ENCODE results near the gene HSD11B2.

DNA sequence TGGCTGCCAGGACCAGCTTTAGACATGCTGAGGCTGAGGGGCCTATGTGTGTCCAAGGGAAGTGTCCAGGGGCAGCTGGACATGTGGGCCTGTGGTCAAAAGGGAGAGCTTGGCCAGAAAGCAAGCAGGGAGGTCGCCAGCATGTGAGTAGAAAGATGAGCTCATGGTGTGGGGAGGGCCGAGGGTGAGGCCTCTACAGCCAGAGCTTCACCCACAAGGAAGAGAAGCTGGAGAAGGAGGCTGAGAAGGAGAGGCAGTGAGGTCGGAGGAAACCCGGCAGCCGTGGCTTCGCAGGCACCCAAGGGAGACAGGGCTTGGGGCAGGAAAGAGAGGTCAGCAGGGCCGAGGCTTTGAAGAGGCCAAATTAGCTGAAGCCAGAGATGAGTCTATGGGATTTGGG, 4.0 kb upstream of the HSD11B2 start:
- TF ChIP-seq, protein P1, sequence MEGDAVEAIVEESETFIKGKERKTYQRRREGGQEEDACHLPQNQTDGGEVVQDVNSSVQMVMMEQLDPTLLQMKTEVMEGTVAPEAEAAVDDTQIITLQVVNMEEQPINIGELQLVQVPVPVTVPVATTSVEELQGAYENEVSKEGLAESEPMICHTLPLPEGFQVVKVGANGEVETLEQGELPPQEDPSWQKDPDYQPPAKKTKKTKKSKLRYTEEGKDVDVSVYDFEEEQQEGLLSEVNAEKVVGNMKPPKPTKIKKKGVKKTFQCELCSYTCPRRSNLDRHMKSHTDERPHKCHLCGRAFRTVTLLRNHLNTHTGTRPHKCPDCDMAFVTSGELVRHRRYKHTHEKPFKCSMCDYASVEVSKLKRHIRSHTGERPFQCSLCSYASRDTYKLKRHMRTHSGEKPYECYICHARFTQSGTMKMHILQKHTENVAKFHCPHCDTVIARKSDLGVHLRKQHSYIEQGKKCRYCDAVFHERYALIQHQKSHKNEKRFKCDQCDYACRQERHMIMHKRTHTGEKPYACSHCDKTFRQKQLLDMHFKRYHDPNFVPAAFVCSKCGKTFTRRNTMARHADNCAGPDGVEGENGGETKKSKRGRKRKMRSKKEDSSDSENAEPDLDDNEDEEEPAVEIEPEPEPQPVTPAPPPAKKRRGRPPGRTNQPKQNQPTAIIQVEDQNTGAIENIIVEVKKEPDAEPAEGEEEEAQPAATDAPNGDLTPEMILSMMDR (IDR thresholded peaks at IDR 0.05), result no peak
- TF ChIP-seq POLR2A (IDR thresholded peaks at IDR 0.05) (no peak), EP300 (IDR thresholded peaks at IDR 0.05) (no peak)

Data from tibial nerve (tissue), 4 donors.